ENCODE results near the gene PAQR4. TPM values are rescaled to one million over a fixed set of nuclear protein-coding genes. Genes with fewer than 3 reads are reported as not detected.

The PAQR4 gene
- total RNA-seq, 4 donors from 2014 or later = 4.2 to 14.6 (median 10.2) TPM

DNA sequence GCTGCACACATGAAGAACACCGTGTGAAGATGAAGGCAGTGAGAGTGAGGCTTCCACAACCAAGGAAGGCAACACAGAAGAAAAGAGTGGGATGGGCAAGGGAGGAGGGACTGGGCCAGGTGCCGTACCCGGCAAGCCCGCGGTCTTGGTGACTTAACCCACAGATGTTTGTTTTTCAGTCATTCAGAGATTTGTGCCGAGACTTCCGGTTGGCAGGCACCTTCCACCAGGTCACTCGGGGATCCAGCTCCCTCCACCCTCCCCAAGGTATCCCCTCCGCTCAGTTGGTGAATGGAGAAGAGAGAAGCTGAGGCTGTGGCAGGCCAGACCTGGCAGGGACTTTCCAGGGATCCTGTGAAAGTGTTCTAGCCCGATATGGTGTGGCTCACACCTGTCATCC lies 9.9 kb upstream of the PAQR4 start:
- H3K27me3 ChIP-seq = peaks cover 64 to 73% (median 73%) of the 10 kb centered on the region in 3 donors
- no peaks in the 10 kb centered on the region for H3K9me3 ChIP-seq
- ATAC-seq = no peak
- no peaks in the 10 kb centered on the region for H3K36me3 ChIP-seq
- intact Hi-C loops (cut with DNase I; ENCODE audit: low total_unique reads) (no loop called here), in situ Hi-C loops (cut with MboI; ENCODE audit: low sequenced_read_pairs in 4 of 4) (no loop called here)
- no peak overlapping the region for H3K27ac ChIP-seq
- TF ChIP-seq CTCF (IDR thresholded peaks at IDR 0.05 in 4 of 5, conservative IDR thresholded peaks at IDR 0.05 in 1 of 5) (no peak), POLR2A (IDR thresholded peaks at IDR 0.05) (no peak)
- H3K4me3 ChIP-seq = no peak overlapping the region
- no peak for DNase-seq
- H3K4me1 ChIP-seq = peaks cover 4 to 14% of the 10 kb centered on the region in 2 donors

DNA sequence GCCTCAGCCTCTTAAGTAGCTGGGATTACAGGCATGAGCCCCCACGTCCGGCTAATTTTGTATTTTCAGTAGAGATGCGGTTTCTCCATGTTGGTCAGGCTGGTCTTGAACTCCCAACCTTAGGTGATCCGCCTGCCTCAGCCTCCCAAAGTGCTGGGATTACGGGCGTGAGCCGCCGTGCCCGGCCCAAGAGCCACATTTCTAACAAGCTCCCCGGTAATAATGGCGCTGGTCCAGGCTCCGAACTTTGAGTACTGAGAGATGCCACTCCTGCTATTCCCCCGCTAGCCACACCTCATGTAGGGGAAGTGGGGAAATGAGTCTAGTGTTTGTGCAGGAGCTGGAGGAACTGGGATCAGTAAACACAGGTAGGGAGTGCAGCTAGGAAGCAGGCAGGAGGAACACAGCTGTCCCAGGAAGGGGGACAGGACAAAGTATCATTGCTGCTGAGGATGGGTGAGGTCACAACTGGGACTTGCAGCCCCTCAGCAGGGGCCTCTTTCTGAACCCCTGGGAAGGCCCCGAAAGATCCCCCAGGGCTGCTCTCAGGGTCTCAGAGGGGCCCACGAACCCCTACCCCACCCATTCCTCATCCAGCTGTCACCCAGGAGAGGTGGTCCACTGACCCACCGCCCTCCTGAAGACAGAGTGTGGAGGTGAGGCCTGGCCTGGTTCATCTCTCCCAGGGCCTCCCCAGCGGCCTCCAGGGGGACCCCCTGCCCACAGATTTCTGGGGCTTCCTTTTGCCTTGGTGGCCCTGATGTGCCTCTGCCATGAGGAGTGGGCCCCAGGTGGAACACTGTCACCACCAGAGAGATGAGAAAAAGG lies 8.8 kb upstream of the PAQR4 start:
- Histone ChIP-seq H3K4me3 (no peak overlapping the region), H3K27me3 (peaks cover 70 to 78% (median 77%) of the 10 kb centered on the region in 3 donors), H3K9me3 (no peaks in the 10 kb centered on the region), H3K27ac (no peak overlapping the region), H3K36me3 (no peaks in the 10 kb centered on the region), H3K4me1 (peaks cover 7 to 24% of the 10 kb centered on the region in 2 donors)
- ATAC-seq = no peak
- DNase-seq = no peak
- in situ Hi-C loops (cut with MboI; ENCODE audit: low sequenced_read_pairs in 4 of 4) (no loop called here), intact Hi-C loops (cut with DNase I; ENCODE audit: low total_unique reads) (loop anchor here (1.0 kb wide), 1 partner anchor 25 kb away; no protein-coding TSS in a partner anchor)
- TF ChIP-seq CTCF (IDR thresholded peaks at IDR 0.05 in 4 of 5, conservative IDR thresholded peaks at IDR 0.05 in 1 of 5) (no peak), POLR2A (IDR thresholded peaks at IDR 0.05) (no peak)

DNA sequence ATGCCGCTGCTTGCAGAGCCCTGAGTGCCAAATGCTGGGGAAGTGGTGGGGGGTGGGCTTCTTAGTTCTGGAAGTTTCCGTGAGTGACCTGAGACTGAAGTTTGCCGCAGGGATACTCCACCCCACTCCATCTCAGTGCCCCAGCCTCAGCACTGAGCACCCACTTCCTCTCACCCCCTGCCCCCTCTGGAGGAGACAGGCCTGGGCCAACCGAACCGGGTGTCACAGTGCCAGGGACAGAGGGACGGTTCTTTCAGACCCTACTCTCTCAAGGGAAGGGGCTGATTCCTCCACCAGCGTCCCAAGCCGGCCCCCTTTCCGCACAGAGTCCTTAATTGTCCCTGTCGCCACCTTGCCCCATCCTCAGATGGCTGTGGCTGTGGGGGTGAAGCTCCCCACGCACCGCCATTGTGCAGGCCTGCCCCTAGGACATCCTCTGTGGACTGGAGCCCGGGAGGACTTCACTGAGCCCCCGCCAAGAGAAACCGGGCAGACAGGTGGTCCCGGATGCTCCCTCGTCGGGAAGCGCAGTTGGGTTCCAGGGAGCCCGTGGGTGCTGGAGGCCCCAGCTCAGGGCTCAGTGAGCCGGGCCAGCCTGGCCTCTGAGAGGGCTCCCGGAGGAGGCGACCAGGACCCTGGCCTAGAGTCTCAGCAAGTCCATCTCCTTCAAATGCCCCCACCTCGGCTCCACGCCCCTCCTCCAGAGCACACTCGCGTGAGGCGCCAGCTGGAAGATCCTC lies 6.6 kb upstream of the PAQR4 start:
- Histone ChIP-seq H3K9me3 (no peaks in the 10 kb centered on the region), H3K4me1 (peaks cover 7 to 24% of the 10 kb centered on the region in 2 donors), H3K4me3 (no peak overlapping the region), H3K27me3 (peaks cover 71 to 81% (median 80%) of the 10 kb centered on the region in 3 donors), H3K36me3 (no peaks in the 10 kb centered on the region), H3K27ac (no peak overlapping the region)
- intact Hi-C loops (cut with DNase I; ENCODE audit: low total_unique reads) (no loop called here), in situ Hi-C loops (cut with MboI; ENCODE audit: low sequenced_read_pairs in 4 of 4) (no loop called here)
- TF ChIP-seq POLR2A (IDR thresholded peaks at IDR 0.05) (no peak), CTCF (IDR thresholded peaks at IDR 0.05 in 4 of 5, conservative IDR thresholded peaks at IDR 0.05 in 1 of 5) (no peak)
- DNase-seq (no peak), ATAC-seq (no peak)

- Histone ChIP-seq H3K27ac (no peak overlapping the region), H3K27me3 (peaks cover 73 to 83% (median 82%) of the 10 kb centered on the region in 3 donors), H3K9me3 (no peaks in the 10 kb centered on the region), H3K36me3 (no peaks in the 10 kb centered on the region), H3K4me3 (peak overlapping the region in 3 of 4 donors; percentile 21 to 39 (median 32)), H3K4me1 (peaks cover 7 to 24% of the 10 kb centered on the region in 2 donors)
- DNase-seq (no peak), ATAC-seq (no peak)
- in situ Hi-C loops (cut with MboI; ENCODE audit: low sequenced_read_pairs in 4 of 4) (no loop called here), intact Hi-C loops (cut with DNase I; ENCODE audit: low total_unique reads) (no loop called here)
- TF ChIP-seq CTCF (IDR thresholded peaks at IDR 0.05 in 4 of 5, conservative IDR thresholded peaks at IDR 0.05 in 1 of 5) (no peak), POLR2A (IDR thresholded peaks at IDR 0.05) (no peak)
These were observed 6.0 kb upstream of the PAQR4 start for GRCh38 chr16:2963074-2963722.

Data from gastrocnemius medialis (tissue), 4 donors.